ENCODE measurements around the gene OR56A3. TPM values are rescaled to one million over a fixed set of nuclear protein-coding genes. Genes with fewer than 3 reads are reported as not detected.

The OR56A3 gene, protein sequence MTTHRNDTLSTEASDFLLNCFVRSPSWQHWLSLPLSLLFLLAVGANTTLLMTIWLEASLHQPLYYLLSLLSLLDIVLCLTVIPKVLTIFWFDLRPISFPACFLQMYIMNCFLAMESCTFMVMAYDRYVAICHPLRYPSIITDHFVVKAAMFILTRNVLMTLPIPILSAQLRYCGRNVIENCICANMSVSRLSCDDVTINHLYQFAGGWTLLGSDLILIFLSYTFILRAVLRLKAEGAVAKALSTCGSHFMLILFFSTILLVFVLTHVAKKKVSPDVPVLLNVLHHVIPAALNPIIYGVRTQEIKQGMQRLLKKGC
- not detected in 2 replicates for total RNA-seq

DNA sequence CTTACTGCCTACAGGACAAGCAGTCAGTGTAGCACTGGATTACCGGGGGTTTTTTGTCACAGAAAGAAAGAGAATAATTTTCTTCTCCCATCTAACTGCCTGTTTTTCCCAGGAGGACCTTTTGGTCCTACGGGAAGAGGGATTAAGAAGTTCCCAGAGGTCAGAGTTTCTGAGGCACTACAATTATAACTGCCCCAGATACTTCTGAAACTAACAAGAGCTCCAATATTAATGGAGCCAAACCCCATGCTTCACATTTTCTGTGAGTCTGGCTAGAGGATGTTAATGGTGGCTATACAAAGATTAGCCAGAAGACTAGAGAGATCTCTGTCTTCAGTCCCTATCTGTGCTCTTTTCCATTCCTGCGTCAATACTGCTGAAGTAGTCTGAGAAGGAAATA is at the start of gene OR56A3:
Gene OR56A3, plus strand, starts transcription at position 301 of the 400 bp plus-strand sequence. CDS start 5,096 bp downstream, outside the sequence.

DNA sequence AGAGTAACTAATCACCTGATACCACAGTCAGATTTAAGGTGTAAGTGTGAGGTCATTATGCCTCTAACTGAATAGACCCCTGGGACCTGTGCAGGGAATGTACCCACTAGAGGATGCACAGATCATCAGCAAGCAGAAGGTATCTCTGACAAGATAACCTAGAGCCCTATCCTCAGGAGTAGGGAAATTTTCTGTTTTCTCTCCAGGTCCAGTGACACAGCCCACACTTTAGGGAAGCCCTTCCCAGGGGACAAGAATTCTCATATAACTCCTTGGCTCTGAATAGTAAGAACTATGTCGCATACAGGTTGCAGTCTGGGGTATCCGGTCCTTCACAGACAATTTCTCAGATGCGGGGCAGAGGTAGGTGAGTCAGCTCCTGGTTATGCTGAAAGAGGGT is 49.1 kb upstream of the OR56A3 start, which contains the start of gene OR52E5:
Gene OR52E5, plus strand, starts transcription at position 301 of the 400 bp plus-strand sequence. CDS start 7,569 bp downstream, outside the sequence.

DNA sequence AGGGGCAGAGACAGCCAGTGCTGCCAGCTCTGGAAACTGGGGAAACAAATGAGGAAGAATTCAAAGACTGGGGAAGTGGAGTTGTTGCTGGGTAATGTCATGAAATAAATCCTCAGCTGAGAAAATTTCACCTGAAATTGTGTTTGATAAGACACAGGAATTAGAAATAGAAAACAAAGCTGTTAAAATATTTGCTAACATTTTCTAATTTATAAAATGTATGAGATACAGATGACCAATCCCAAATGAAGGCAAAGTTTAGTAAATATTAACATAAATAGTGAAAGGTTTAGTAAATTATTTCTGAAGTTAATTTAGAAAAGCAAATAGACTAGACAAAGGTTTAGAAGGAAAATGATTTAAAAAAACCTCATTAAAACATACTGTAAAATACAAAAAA is 26.3 kb downstream of the OR56A3 start, which contains the start of gene OR56A5:
Gene OR56A5, minus strand, starts transcription at position 101 of the 400 bp plus-strand sequence. Its CDS starts 0 bp downstream, at position 101.

DNA sequence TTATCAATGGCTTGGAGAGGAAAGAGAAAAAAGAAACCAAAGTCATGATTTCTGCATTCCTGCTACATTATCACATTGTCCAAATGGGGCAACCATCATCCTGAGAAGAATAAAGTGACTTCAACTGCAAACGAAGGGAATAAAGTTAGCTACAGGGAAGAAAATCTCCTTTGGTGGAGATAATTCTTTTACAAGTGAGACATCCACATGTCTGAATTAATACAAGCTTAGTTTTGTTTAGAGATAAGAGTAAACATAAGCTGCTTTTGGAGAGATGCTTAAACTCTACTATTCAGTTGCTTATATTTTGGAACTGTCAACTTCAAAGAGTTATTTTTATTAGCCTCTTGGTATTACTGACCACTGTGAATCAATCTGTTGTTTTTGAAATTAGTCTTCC is 44.8 kb downstream of the OR56A3 start, which contains the start of gene OR52L1:
Gene OR52L1, minus strand, starts transcription at position 101 of the 400 bp plus-strand sequence. Its CDS starts 55 bp downstream, at position 46.

Other genes with a start within 250 kb of the OR56A3 start
- gene OR56B1, start 205.8 kb upstream of the OR56A3 start, total RNA-seq: not detected in 2 replicates
- not detected in 2 replicates for gene OR52N4, start 188.0 kb upstream of the OR56A3 start, total RNA-seq
- not detected in 2 replicates for gene OR52N5, start 158.9 kb upstream of the OR56A3 start, total RNA-seq
- gene OR52N1, start 151.0 kb upstream of the OR56A3 start, total RNA-seq: not detected in 2 replicates
- not detected in 2 replicates for gene OR52N2, start 133.3 kb upstream of the OR56A3 start, total RNA-seq
- gene OR52E6, start 100.4 kb upstream of the OR56A3 start, total RNA-seq: not detected in 2 replicates
- gene OR52E8, start 84.6 kb upstream of the OR56A3 start, total RNA-seq: not detected in 2 replicates
- not detected in 2 replicates for gene OR52E4, start 61.6 kb upstream of the OR56A3 start, total RNA-seq
- gene OR52E5, start 49.0 kb upstream of the OR56A3 start, total RNA-seq: not detected in 2 replicates
- not detected in 2 replicates for gene OR56A5, start 26.2 kb downstream of the OR56A3 start, total RNA-seq
- not detected in 2 replicates for gene OR52L1, start 44.7 kb downstream of the OR56A3 start, total RNA-seq
- gene OR56A4, start 64.7 kb downstream of the OR56A3 start, total RNA-seq: not detected in 2 replicates
- not detected in 2 replicates for gene OR56A1, start 88.5 kb downstream of the OR56A3 start, total RNA-seq
- gene OR56B4, start 165.4 kb downstream of the OR56A3 start, total RNA-seq: not detected in 2 replicates
- gene OR52B2, start 228.1 kb downstream of the OR56A3 start, total RNA-seq: not detected in 2 replicates

Data from regular cardiac myocyte (primary cell).